Pons (tissue), 1 donor: ENCODE measurements around the gene ZDHHC18.

Source experiments
- DNase-seq: peaks from one replicate; pipeline ENCODE4 v3.0.0-alpha.2; 2016; ENCODE audit warnings: low spot score

ZDHHC18 gene, protein sequence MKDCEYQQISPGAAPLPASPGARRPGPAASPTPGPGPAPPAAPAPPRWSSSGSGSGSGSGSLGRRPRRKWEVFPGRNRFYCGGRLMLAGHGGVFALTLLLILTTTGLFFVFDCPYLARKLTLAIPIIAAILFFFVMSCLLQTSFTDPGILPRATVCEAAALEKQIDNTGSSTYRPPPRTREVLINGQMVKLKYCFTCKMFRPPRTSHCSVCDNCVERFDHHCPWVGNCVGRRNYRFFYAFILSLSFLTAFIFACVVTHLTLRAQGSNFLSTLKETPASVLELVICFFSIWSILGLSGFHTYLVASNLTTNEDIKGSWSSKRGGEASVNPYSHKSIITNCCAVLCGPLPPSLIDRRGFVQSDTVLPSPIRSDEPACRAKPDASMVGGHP

DNA sequence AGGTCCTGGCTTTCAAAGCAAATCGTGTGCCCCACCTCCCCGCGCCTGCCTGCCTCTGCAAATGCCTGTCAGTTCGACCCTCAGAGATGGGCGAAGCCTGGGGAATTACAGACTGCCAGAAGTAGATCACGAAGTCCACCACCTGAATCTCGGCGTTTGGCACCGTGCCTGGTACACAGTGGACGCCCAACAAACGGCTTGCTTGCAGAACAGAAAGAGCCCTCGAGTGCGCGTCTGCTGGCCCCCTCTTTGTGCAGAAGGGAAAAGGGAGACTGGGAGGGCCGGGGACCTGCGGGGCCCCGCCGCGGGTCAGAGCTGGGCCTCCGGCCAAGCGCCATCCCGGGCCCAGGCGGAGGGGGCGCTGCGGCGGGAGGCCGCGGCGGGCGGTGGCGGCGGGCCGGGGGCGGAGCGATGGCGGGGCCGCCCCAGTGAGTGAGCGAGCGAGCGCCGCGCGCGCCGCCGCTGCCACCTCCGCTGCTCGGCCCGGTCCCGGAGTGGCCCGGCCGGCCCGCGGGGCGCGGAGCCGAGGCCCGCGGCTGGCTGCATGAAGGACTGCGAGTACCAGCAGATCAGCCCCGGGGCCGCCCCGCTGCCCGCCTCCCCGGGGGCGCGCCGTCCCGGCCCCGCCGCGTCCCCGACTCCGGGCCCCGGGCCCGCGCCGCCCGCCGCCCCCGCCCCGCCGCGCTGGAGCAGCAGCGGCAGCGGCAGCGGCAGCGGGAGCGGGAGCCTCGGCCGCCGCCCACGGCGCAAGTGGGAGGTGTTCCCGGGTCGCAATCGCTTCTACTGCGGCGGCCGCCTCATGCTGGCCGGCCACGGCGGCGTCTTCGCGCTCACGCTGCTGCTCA lies at the start of gene ZDHHC18:
Gene ZDHHC18, plus strand, starts transcription at position 428 of the 845 bp plus-strand sequence. Its CDS starts 117 bp downstream, at position 545.
- DNase-seq: peak; percentile 40

DNA sequence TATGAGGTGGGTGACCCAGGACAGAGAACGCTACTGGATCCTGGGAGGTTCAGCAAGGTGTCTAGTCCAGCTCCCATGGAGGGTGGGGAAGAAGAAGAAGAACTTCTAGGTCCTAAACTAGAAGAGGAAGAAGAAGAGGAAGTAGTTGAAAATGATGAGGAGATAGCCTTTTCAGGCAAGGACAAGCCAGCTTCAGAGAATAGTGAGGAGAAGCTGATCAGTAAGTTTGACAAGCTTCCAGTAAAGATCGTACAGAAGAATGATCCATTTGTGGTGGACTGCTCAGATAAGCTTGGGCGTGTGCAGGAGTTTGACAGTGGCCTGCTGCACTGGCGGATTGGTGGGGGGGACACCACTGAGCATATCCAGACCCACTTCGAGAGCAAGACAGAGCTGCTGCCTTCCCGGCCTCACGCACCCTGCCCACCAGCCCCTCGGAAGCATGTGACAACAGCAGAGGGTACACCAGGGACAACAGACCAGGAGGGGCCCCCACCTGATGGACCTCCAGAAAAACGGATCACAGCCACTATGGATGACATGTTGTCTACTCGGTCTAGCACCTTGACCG lies 47.3 kb upstream of the ZDHHC18 start:
- DNase-seq: no peak

DNA sequence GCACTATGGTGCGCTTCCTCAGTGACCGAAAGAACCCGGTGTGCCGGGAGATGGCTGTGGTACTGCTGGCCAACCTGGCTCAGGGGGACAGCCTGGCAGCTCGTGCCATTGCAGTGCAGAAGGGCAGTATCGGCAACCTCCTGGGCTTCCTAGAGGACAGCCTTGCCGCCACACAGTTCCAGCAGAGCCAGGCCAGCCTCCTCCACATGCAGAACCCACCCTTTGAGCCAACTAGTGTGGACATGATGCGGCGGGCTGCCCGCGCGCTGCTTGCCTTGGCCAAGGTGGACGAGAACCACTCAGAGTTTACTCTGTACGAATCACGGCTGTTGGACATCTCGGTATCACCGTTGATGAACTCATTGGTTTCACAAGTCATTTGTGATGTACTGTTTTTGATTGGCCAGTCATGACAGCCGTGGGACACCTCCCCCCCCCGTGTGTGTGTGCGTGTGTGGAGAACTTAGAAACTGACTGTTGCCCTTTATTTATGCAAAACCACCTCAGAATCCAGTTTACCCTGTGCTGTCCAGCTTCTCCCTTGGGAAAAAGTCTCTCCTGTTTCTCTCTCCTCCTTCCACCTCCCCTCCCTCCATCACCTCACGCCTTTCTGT lies 46.0 kb upstream of the ZDHHC18 start:
- no peak for DNase-seq

DNA sequence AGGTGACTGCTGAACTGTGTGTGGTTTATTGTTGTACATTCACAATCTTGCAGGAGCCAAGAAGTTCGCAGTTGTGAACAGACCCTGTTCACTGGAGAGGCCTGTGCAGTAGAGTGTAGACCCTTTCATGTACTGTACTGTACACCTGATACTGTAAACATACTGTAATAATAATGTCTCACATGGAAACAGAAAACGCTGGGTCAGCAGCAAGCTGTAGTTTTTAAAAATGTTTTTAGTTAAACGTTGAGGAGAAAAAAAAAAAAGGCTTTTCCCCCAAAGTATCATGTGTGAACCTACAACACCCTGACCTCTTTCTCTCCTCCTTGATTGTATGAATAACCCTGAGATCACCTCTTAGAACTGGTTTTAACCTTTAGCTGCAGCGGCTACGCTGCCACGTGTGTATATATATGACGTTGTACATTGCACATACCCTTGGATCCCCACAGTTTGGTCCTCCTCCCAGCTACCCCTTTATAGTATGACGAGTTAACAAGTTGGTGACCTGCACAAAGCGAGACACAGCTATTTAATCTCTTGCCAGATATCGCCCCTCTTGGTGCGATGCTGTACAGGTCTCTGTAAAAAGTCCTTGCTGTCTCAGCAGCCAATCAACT lies 45.2 kb upstream of the ZDHHC18 start:
- DNase-seq: no peak

DNA sequence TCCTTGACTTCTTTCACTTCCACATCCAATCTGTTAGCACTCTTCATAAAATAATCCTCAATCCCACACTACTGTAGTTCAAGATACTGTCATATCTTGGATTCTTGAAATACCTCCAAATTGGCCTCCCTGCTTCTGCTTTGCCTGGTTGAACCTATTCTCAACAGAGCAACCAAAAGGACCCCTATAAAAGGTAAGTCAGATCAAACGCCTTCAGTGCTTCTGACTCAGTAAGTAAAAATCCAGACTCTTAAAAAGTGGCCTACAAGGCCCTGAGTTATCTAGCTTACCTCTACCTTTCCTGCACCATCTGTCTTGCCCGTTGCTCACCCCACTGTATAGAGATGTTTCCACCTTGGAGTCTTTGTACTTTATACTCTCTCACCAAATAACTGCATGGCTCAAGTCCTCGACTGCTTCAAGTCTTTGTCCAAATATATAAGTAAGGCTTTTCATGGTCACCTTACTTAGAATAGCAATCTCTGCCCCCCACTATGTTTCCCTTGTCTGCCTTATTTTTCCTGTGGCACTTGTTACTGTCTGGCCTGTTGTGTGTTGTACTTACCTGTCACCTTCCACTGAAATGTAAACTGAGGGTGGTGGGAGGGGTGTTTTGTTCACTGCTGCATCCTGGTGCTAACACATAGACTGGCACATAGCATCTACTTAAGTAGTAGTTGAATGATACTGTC lies 43.8 kb upstream of the ZDHHC18 start:
- no peak for DNase-seq

DNA sequence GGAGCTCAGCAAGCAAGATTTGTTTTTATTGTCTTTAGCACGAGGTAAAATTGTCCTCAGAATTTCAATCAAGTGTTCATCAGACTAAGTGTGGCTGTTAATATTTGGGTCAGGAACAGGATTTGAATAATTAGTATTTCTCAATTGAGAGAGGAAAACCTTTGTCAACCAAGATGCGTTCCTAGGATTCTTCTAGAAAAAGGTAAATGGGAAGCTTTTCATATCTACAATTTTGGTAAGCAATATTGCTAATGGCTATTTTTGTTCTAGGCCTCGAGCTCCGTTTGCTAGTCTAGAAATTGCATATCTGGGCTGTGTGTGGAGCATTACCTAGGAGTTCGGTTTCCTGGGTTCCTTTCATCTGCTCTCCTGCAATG lies 42.9 kb upstream of the ZDHHC18 start:
- no peak for DNase-seq

DNA sequence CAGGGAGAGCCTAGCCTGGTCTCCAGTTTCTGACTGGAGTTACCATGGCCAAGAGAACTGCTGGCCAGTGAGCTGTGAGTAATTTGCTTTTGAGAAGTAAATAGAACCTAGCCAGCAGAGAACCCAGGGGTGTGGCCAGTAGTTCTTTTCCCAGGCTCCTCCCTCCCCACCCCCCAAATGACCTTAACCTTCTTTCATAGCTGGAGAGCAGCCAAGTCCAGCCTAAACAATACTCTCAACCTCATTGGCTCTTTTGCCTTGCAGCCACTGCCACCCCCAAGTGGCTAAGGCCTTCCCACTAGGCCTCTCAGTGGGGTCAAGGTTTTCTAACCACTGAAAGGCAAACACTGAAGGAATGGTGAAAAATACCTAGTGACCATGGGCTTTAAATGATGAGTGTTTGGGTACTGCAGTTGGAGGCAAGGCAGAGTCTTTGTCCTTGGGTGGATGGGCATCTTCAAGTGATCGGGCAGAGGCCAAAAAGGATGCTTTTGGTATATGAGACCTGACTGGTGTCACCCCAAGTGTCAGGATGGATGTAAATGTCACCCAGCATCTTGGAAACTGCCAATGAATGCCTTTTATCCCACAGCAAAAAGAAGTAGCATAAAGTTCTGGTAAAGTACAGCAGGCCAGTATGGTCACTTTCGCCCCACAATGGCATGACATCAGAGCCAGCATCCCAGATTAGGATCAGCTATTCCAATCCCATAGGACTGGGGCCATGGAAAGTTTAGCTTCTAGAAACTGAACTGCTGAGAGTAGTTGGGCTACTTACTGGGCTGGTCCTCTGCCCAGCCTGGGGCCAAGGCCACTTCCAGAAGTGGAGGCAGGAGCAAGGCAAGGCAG lies 42.2 kb upstream of the ZDHHC18 start:
- DNase-seq: peak; percentile 75

DNA sequence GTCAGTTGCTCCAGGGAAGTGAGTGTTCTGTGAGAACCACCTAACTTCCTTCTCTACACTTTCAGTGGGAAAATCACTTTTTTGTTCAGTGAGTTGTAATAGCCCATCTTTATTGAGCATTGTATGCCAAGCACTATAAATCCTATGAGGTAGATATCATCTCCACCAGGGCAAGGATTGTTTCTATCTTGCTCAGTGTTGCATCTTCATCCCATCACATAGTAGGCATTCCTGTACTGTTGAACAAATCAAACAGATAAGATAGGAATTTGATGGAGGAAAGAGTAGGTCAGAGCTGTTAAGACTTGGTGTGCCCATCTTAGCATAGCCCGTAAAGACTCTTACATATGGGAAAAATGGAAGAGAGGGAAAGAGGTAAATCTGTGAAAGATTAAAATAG lies 41.6 kb upstream of the ZDHHC18 start:
- DNase-seq: no peak

DNA sequence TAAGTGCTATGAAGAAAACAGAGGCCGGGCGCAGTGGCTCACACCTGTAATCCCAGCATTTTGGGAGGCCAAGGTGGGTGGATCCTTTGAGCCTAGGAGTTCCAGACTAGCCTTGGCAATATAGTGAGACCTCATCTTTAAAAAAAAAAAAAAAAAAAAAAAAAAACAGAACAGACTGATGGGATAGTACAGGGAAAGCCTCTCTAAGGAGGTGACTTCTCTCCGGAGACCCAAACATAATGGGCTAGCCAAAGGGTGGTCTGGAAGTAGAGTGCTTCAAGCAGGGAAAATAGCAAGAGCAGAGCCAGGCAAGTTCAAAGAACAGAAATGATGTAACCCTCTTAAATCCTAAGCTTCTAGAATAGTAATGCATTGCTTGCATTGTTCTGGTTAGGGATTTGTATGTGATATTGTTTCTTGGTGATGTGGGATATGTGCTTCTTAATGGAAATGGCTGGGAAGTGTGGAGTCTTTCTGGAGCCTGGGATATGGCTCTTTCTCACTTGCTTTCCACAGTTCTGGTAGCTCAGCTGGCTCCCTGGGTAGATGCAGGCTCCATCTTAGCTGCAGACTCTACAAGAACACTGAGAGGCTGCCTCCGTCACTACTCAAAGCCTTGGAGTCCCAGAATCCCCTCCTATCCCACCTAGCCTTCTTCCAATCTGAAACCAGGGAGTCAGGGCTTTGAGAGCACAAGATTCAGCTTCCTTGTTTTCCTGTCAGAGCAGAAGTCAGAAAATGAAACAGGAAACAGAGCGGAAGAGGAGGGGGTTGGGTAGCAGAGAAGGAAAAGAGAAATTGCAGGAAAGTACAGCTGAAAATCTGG lies 40.7 kb upstream of the ZDHHC18 start:
- peak; percentile 80 for DNase-seq

DNA sequence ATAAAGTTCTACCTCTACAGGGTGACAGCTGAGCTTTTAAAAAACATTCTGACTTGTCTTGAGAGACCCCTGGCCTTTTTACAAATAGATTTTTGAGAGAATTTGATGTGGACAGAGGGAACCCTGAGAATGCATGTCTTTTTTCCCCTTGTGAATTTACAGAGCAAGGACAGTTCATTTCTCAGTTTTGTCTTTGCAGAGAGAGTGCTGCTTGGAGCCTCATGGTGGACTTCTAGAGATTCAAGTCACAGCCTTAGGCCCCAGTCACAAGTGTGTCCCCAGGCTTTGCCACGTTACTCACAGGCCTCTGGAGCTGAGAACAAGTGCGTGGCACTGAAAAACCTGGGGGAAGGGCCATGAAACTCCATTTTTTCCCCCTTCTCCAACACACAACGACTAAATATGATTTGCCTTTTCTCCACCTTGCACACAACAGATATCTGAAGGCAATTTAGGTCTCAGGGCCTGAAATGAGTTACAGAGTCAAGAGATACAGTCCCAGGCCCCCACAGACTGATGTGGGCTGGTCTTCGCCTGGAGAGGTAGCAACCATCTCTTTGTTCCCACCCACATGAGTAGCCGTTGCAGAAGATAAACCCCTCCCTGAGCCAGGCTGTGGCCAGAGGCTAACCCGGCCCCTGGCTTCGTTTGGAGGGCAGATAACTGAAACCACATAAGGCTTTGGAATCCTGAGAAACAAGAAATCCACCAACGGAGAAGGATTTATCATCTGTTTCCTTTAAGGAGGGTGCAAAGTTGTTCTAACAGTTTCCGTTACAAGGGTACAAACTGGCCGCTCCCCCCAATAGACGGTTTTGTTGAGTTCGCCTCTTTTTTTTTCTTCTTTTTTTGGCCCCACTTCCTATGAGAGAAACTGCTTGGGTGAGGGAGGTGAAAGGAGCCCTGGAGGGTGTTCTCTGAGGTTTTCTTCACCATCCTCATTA lies 39.8 kb upstream of the ZDHHC18 start:
- DNase-seq: peak; percentile 75

DNA sequence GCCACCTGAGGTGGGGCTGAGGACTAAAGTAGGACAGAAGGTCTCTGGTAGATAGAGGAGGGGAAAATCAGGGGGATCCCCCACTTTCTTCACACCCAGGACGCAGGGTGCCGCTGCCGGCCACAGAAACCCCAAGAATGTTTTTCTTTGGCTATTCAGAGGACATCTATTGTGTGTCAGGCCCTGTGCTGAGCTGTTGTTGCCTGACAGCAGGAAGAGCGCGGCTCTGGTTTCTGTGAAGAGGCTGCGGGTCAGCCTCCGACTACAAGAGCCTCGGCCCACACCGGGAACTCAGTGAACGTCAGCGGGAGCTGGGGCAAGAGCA lies 39.1 kb upstream of the ZDHHC18 start:
- DNase-seq: no peak

DNA sequence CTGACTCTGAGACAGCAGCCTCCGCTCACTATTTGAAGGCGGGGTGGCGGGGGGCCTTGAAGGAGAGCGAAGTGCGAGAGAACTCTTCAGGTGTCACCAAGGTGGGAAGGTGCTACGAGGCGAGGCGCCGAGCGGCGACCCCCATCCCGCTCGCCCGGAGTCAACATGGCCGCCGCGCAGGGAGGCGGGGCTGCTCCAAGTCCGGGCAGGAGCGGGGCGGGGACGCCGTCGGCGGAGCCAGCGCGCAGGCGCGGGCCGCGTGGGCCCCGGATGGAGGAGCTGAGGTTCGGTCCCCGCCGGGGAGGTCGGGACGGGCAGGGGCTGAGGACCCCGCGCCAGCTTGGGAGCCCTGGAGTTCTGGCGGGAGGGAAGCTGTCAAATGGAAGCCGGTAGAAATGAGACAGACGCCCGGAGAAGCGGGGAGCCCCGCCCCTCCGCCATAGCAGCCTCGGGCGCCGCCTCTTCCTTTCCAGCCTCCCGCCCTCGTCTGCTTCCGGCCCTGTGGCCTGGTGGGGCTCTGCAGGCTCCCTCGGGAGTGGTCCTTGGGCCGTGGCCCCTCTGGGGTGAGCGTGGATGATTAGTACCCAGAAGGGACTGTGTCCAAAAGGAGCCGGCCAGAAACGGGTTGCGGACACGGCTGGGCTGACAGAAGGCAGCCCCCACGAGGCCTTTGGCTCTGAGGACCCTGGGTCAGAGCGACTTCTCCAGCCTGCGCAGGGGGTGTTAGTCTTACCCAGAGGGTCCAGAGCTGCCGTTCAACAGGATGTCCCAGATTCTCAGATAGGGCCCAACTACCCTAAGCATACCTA lies 38.6 kb upstream of the ZDHHC18 start, which contains the start of gene PIGV:
Gene PIGV, plus strand, starts transcription at position 245 of the 809 bp plus-strand sequence. CDS start 2,866 bp downstream, outside the sequence.
- peak; percentile 84 for DNase-seq

DNA sequence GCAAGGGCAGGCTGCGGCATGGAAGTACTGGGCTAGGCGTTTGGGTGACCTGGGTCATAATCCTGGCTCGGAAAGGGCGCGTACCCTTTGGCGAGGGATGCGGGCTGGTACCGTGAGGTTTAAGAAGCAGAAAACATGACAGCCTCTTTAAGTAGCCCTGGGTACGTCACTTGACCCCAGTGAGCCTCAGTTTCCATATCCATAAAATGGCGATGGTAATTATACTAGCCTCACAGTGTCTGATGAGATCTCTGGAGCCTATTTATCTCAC lies 38.0 kb upstream of the ZDHHC18 start:
- no peak for DNase-seq

DNA sequence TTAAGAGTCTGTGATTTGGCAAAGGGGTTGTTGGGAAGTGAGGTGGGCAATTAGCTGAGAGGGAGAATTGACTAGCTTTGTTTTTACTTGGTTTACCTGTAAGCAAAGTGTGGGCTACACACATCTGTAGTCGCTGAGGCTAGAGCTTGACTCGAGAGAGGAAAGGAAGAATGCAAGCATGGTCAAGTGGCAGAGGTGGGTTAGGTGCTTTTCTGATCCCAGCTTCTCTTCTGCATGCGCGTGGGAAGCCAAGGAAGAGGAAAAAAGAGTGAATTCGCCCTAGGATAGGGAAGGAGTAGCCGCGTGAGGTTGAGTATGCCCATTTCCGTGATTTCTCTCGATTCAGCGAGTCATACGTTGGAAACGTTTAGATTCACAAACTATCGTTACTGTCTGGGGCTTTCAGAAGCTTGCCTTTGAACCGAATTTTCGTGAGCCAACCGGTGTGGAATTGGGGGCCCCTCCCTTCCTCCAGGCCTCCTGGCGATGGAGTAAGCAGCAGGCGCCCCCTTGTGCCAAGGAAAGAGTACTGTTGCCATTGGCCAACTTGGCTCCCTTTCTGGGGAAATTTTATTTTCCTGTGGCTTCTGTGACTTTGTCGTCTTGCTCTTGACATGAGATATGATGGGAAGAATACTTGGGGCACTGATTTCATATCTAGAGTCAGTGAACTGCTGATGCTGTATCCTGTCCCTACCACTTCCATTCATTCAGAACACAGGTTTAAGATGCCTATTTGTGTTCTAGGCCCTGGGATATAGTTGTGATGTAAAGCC lies 37.5 kb upstream of the ZDHHC18 start:
- DNase-seq: peak; percentile 92

DNA sequence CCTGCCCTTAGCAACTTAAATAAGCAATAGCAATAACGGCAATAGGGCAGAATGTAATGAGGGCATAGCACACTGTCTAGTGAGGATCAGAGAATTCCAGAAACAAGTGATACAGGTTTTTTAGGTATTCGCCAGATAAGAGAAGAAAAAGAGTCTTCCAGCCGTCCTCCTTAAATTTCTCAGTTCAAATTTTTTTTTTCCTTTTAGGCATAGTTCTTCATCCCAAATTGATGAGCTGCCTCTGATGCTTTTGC lies 36.9 kb upstream of the ZDHHC18 start:
- no peak for DNase-seq

DNA sequence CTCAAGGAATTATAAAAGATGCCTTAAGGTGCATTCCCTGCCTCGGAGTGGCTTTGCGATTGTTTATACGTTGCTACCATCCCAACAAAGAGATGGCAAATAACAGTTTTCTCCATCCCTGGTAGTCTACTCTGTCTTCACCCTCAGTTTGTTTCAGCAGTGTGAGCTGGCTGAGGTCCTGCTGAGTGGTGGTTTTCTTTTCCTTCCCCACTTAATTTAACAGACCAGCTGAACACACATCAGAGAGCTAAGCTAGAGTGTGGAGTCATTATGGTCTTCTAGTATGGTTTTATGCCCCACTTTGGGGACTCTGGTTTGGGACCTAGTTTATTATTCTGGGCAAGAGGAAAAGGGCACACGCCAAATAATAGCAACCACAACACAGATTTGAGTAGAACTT lies 36.6 kb upstream of the ZDHHC18 start:
- DNase-seq: no peak

DNA sequence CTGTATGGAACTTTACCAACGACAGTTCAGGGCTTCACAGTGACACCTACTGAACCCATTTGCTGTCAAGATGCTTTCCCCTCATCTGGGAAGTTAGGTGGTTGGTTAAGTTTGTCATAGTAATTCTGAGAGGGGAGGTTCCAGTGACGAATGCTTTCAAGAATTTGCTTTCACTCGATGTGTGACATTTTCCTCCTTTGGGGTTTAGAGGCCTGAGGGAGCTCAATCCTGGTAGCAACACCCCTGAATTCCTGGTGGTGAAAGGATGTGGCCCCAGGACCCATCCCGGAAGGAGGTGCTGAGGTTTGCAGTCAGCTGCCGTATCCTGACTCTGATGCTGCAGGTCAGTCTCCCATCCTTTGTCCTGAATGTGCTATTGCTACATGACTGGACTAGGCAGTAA lies 35.9 kb upstream of the ZDHHC18 start:
- DNase-seq: no peak
